HG02798 (cell line): Measurements from ENCODE around the gene FGD4.
"Not testable (repeated sequence)": the region's sequence is repeated elsewhere in the genome, so short reads cannot be mapped to it uniquely, and the experiment has no call there.

Experiments used
- ATAC-seq: cut with Tn5 transposase; IDR thresholded peaks from one replicate; pipeline ENCODE4 v1.9.1; 2021; ENCODE audit warnings: mild to moderate bottlenecking; ENCODE audit not compliant: unreplicated experiment, poor library complexity

FGD4 gene

DNA sequence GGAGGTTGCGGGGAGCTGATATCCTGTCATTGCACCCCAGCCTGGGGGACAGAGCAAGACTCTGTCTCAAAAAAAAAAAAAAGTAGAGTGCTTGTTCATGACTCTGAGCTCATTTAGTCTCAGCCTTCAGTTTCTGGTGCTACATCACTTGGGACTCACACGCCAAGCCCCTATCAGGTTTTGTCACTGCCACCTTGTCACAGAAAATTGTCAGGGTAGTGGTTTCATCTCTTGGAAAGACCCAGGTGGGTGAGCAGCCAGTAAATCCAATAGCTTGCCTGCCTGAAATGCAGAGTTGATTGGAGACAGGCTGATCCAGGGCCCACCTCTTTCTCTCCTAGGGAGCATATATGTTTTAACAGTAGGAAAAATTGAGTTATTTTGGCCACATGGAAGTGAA is 113.0 kb downstream of the FGD4 start:
- ATAC-seq, result no peak

DNA sequence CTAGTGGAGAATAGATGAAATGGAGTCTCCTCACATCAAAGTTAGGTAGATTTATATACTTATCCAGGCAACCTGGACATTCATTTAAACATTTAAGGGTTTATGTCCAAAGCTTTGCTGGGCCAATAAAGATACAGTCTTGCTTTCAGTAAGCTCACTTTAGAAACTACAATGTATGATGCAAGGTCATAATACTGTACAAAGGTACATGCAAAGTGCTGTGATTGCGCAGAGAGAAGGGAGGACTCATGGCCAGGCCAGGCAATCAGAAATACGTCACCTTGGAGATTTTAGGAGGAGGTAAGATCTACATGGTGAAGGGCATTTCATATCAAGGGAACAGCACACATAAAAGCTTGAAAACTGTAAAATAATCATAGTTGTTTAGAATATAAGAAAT is 113.6 kb downstream of the FGD4 start:
- ATAC-seq, result no peak

- no peak for ATAC-seq
These were observed 115.9 kb downstream of the FGD4 start for GRCh38 chr12:32515137-32515873.

DNA sequence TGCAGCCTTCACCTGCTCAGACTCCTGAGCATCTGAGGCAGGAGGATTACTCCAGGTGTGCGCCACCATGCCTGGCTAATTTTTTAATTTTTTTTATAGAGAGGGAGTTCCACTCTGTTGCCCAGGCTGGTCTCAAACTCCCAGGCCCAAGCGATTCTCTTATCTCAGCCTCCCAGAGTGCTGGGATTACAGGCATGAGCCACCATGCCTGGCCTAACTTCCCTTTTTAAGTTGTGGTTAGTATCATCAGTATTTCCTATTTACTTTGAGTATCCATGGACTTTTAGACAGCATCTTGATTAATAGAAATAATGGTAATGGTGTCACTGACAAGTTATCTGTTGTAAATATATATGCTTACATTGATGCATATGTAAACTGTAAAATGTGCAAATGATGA is 116.9 kb downstream of the FGD4 start:
- no peak for ATAC-seq

GRCh38 chr12:32517966-32518365 is 118.6 kb downstream of the FGD4 start:
- ATAC-seq, result no peak

DNA sequence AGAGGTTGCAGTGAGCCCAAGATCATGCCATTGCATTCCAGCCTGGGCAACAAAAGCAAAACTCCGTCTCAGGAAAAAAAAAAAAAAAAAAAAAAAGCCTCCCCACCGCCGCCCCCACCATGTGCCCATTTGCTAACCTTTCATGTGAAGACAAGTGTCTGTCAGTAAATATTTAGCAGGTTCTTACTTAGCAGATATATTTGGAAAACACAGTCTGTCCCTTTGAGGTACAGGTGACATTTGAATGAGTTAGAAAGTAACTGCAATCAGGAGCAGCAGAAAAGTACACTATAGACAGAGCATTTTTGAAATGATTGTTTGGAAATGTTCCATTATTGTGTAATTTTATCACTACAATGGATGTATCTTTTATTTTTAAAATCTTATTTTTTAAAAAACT is 119.7 kb downstream of the FGD4 start:
- ATAC-seq, result no peak

DNA sequence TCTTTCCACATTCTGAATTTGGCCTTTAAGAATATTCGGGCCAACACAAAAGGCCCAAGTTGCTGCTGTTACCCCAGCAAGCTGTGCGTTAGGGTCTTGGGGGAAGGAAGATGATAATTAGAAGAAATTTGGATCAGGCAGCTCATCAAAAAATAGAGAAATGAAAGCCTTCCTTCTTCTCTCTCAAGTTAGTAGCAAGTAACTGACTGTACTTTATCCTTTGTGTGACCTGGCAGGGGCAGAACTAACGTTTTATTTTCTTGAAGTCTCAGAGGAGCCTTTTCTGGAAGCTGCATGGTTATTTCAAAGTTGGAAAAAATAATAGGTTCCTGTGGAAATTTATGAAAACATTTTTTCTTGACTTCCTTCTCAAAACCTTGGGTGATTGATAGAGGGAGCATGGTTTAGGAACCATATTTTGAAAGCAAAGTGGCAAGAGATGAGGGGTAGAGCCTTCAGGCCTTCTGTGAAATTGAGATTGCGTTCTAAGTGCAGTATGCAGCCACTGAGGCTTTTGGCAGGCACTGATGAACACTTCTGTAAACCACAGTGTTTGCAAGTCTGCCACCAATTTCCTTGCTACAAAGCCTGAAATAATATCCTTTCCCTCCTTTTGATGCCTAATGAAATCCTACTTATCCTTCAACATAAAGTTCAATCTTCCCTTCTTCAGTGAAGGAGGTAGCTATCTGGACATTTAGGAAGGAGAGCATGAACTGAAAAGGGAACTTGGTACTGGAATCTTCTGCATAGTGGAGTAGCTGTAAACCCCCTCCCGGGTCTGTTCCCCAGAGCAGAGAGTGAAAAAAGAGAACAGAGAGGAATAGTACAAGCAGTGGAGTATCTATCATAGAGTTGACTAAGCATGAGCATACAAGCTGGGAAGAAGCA is 123.2 kb downstream of the FGD4 start:
- ATAC-seq, result peak; percentile 74

GRCh38 chr12:32525802-32526201 is 126.4 kb downstream of the FGD4 start:
- ATAC-seq, result not testable (repeated sequence)

GRCh38 chr12:32526343-32526742 is 127.0 kb downstream of the FGD4 start:
- not testable (repeated sequence) for ATAC-seq

DNA sequence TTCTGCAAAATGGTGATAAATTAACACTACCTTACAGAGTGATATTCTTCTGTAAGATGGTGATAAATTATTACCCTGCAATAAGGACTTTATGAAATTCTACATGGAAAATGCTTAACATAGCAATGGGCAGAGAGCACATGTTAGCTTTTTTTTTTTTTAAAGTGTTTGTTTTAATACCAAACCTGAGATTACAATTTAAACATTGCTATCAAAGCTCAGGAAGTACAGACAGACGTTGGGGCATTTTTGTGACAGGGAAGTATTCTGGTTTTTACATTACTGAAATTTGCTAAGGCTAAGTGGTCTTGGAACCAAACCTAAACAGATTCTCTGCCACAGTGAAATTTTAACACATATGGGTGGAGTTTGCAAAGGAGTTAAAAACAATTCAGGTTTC is 133.1 kb downstream of the FGD4 start:
- ATAC-seq, result no peak

GRCh38 chr12:32532951-32533350 is 133.6 kb downstream of the FGD4 start:
- no peak for ATAC-seq

GRCh38 chr12:32533506-32533905 is 134.1 kb downstream of the FGD4 start:
- ATAC-seq, result not testable (repeated sequence)

DNA sequence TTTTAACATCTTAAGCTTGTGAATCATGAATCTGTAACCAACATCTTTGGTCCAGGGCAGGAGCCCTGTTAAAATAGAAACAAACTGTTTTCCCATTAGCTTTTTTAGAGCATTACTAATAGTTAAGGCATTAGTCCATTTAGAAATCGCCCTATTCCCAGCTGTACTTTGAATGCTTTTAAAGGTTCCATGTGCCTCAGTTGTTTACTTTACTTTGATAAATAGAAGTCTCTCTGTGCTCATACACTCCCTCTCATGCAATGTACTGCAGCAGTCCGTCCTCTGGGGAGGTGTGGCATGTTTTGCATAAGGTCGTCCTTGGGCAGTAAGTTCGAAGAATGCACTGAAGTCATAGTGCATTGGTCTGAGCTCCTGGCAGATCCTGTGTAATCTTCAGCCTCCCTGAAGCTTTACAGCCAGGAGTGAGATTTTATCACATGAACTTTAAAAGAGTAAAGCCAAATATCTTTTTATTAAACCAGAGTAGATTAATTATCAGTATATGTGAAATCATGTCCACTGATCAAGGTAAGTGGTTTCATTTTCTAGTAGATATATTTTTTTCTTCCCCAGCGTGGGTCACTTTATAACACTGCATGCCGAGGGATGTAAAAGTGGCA is 134.7 kb downstream of the FGD4 start:
- peak; percentile 78 for ATAC-seq

DNA sequence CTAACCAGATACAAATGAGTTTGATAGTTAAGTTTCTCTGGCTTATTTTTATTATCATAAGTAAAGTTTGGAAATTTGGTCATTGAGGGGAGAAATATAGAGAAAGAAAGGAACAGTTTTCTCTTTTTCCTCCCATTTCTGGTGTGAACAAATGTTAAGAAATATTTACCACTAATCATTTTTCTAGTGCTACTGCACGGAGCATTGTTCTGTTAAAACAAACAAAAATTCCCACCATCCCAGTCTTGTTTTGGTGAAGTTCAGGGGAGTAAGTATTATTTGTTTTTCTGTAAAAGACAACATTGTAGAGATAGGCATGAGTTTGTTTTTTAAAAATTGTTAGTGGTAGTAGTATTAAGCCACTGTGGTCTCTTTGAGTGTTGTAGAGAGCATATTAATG is 135.3 kb downstream of the FGD4 start:
- ATAC-seq, result no peak

GRCh38 chr12:32535288-32535999 is 136.1 kb downstream of the FGD4 start:
- ATAC-seq, result peak; percentile 67

DNA sequence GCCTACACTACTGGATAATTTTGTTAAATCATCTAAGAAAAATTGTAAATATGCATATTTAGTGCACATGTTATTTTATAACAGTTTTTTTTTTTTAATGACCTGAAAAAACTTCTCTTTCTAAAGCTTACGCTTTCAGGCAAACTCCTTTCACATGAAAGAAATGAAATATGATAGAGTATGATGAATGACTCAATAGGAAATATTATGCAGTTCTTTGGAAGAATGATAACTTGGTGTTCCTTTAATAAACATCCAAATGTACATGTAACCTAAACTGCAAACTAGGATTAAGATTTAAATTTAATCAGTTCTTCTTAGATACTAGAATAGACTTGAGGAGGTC is 136.6 kb downstream of the FGD4 start:
- no peak for ATAC-seq

GRCh38 chr12:32541754-32542374 is 142.5 kb downstream of the FGD4 start:
- ATAC-seq, result no peak

DNA sequence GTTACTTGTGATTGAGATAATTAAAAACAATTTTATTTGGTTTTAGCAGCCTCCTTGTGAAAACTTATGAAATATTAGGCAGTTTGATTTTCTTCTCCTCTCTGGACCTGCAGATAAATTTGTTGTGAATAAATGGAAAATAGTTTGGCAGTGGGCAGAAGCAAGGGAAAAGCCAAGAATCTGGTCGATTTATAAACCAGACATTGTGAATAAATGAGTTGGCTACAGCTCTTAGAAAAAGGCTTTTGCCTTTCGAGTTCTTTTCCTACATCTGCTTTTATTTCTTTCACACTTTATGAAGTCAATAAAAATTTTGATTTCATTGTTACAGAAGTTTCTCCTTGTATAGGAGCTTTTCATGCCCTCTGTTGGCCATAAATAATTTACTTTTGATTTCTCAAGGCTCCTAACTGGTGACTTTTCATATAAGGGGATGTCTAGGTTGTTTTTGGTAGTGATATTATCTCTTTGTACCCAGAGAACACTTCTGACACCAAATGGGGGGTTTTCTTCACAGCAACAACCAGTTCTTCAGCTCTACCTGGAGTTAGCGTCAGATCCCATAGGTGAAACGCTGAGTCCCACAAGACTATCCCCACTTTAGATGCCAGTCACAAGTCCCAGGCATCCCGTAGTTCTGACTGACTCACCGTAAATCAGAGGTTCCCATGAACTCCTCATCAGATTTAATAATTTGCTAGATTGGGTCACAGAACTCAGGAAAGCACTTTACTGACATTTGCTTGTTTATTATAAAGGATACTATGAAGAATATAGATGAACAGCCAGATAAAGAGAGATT is 143.3 kb downstream of the FGD4 start:
- ATAC-seq, result no peak

DNA sequence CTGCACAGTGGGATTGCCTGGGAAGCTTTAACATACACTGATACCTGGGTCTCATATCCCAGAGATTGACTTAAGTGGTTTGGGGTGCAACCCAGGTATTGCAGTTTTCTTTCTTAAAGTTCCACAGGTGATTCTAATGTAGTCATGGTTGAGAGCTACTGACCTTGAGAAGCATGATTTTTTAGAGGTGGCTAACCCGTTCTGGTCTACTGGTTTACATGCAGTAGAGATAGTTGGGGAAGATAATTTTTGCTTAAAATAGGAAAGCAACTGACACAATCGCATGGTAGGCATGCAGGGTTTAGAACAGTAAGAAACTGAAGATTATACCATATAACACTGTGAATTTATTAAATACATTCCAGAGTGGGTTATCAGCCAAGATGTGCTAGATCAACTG is 145.5 kb downstream of the FGD4 start:
- no peak for ATAC-seq
